Activated naive CD4-positive, alpha-beta T cell treated with anti-CD3 and anti-CD28 coated beads, Interleukin-2, amount 10 ng/mL, durations not matched to agents 7 days and 5 days (primary cell): ENCODE data around the gene DNAJC1.

Experiments
- CTCF ChIA-PET: fragments of 350-600 bp; sonication (Branson Sonifier 250); formaldehyde crosslinking; loops from one replicate; lab custom pipeline; 2021; ENCODE audit warnings: antibody characterized with exemption; lab: Charles Lee
- DNase-seq: peaks from one replicate; pipeline ENCODE4 v3.0.0-alpha.2; 2020
- H3K27ac Mint-ChIP-seq: one replicate; pipeline ENCODE4 v1.8.0; 2021; ENCODE audit warnings: mild to moderate bottlenecking, moderate library complexity, mixed read lengths
- H3K27me3 Mint-ChIP-seq: one replicate; pipeline ENCODE4 v1.8.0; 2021; ENCODE audit warnings: mild to moderate bottlenecking, mixed read lengths
- H3K36me3 Mint-ChIP-seq: one replicate; pipeline ENCODE4 v1.8.0; 2021; ENCODE audit warnings: mixed read lengths
- H3K4me1 Mint-ChIP-seq: one replicate; pipeline ENCODE4 v1.8.0; 2021; ENCODE audit warnings: mixed read lengths
- H3K4me3 Mint-ChIP-seq: one replicate; pipeline ENCODE4 v1.8.0; 2021; ENCODE audit warnings: mild to moderate bottlenecking, moderate library complexity, mixed read lengths
- H3K9me3 Mint-ChIP-seq: one replicate; pipeline ENCODE4 v1.8.0; 2021; ENCODE audit warnings: mixed read lengths

The DNAJC1 gene

GRCh38 chr10:21807180-21807579 lies 196.3 kb downstream of the DNAJC1 start:
- CTCF ChIA-PET = no interaction called here
- Mint-ChIP-seq H3K27ac (no peak overlapping the region), H3K4me3 (no peak overlapping the region)

GRCh38 chr10:21803374-21803773 lies 200.2 kb downstream of the DNAJC1 start:
- H3K4me1 Mint-ChIP-seq = peaks cover 10% of the 10 kb centered on the region
- H3K4me3 Mint-ChIP-seq = no peak overlapping the region
- no peak for DNase-seq
- CTCF ChIA-PET = no interaction called here
- no peaks in the 10 kb centered on the region for H3K27me3 Mint-ChIP-seq
- H3K9me3 Mint-ChIP-seq = peaks cover 2% of the 10 kb centered on the region
- H3K27ac Mint-ChIP-seq = no peak overlapping the region
- H3K36me3 Mint-ChIP-seq = peaks cover 15% of the 10 kb centered on the region

More at GRCh38 chr10:21807180-21807579, 196.3 kb downstream of the DNAJC1 start:
- Mint-ChIP-seq H3K9me3 (no peaks in the 10 kb centered on the region), H3K27me3 (no peaks in the 10 kb centered on the region), H3K4me1 (no peaks in the 10 kb centered on the region), H3K36me3 (no peaks in the 10 kb centered on the region)
- DNase-seq = no peak

DNA sequence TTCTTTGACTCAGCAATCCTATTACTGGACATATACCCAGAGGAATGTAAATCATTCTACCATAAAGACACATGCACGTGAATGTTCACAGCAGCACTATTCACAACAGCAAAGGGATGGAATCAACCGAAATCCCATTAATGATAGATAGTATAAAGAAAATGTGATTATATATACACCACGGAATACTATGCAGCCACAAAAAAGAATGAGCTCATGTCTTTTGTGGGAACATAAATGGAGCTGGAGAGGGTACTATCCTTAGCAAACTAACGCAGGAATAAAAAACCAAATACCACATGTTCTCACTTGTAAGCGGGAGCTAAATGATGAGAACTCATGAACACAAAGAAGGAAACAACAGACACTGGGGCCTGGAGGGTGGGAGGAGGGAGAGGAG lies 201.9 kb downstream of the DNAJC1 start:
- no peak overlapping the region for H3K4me3 Mint-ChIP-seq

GRCh38 chr10:21797984-21798765 lies 205.4 kb downstream of the DNAJC1 start:
- Mint-ChIP-seq H3K27ac (peak overlapping the region; percentile 91), H3K36me3 (peaks cover 23% of the 10 kb centered on the region), H3K4me3 (no peak overlapping the region), H3K27me3 (no peaks in the 10 kb centered on the region), H3K9me3 (peaks cover 2% of the 10 kb centered on the region), H3K4me1 (peaks cover 29% of the 10 kb centered on the region)
- peak; percentile 26 for DNase-seq
- CTCF ChIA-PET = no interaction called here

More for the DNA sequence above, 201.9 kb downstream of the DNAJC1 start:
- Mint-ChIP-seq H3K27ac (no peak overlapping the region), H3K9me3 (peaks cover 2% of the 10 kb centered on the region), H3K27me3 (no peaks in the 10 kb centered on the region), H3K36me3 (peaks cover 21% of the 10 kb centered on the region), H3K4me1 (peaks cover 27% of the 10 kb centered on the region)
- no peak for DNase-seq
- CTCF ChIA-PET = interaction anchor here (1.0 kb wide), 1 partner anchor 14 kb away, joined by 3 read pairs; no protein-coding TSS in a partner anchor

DNA sequence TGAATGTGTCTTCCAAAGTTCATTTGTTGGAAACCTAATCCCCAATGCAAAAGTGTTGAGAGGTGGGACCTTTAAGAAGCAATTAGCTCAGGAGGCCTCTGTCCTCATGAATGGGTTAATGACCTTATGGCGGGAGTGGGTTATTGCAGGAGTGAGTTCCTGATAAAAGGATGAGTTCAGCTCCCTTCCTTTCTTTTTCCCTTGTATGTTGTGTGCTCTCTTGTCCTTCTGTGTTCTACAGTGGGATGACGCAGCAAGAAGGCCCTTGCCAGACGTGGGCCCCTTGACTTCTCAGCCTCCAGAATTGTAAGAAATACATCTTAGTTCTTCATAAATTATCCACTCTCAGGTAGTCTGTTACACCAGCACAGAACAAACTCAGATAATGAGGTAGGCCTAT lies 206.0 kb downstream of the DNAJC1 start:
- H3K36me3 Mint-ChIP-seq = peaks cover 23% of the 10 kb centered on the region
- H3K4me1 Mint-ChIP-seq = peaks cover 29% of the 10 kb centered on the region
- H3K27ac Mint-ChIP-seq = peak overlapping the region; percentile 91
- peaks cover 2% of the 10 kb centered on the region for H3K9me3 Mint-ChIP-seq
- no peak overlapping the region for H3K4me3 Mint-ChIP-seq
- DNase-seq = no peak
- CTCF ChIA-PET = no interaction called here
- no peaks in the 10 kb centered on the region for H3K27me3 Mint-ChIP-seq

DNA sequence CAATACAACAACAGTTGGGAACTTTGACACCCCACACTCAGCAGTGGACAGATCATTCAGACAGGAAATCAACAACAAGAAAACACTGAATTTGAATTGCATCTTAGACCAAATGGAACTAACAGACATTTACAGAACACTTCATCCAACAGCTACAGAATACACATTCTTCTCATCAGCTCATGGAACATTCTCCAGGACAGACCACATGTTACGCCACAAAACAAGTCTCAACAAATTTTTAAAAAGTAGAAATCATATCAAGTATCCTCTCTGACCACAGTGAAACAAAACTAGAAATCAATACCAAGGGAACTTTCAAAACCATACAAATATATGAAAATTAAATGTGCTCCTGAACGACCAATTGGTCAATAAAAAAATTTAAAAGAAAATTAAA lies 212.3 kb downstream of the DNAJC1 start:
- H3K36me3 Mint-ChIP-seq = peaks cover 26% of the 10 kb centered on the region
- H3K9me3 Mint-ChIP-seq = peaks cover 14% of the 10 kb centered on the region
- no peak overlapping the region for H3K4me3 Mint-ChIP-seq
- DNase-seq = no peak
- H3K27me3 Mint-ChIP-seq = no peaks in the 10 kb centered on the region
- CTCF ChIA-PET = no interaction called here
- H3K4me1 Mint-ChIP-seq = peaks cover 21% of the 10 kb centered on the region
- H3K27ac Mint-ChIP-seq = no peak overlapping the region

DNA sequence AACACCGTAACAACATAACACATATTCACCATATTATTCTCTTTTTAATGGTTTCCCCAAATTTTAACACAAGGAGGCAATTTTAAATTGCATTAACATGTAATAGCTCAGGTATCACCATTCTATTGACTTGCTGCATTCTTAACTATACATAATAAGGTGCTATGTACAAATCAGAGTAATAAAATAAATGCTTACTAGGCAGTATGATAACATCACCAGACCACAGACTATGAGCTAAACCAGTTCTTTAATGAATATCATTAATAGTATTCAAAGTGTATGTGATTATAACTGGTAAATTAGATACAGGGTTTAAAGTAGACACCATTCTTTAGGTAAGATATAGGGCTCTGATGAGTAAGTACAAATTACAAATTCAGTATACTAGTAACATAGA lies 226.6 kb downstream of the DNAJC1 start:
- no peaks in the 10 kb centered on the region for H3K27me3 Mint-ChIP-seq
- H3K27ac Mint-ChIP-seq = no peak overlapping the region
- CTCF ChIA-PET = no interaction called here
- H3K36me3 Mint-ChIP-seq = peaks cover 28% of the 10 kb centered on the region
- H3K9me3 Mint-ChIP-seq = peaks cover 18% of the 10 kb centered on the region
- peaks cover 13% of the 10 kb centered on the region for H3K4me1 Mint-ChIP-seq
- DNase-seq = no peak
- H3K4me3 Mint-ChIP-seq = no peak overlapping the region

- DNase-seq = no peak
- no peaks in the 10 kb centered on the region for H3K27me3 Mint-ChIP-seq
- H3K9me3 Mint-ChIP-seq = peaks cover 11% of the 10 kb centered on the region
- no peak overlapping the region for H3K4me3 Mint-ChIP-seq
- H3K36me3 Mint-ChIP-seq = peaks cover 11% of the 10 kb centered on the region
- peaks cover 9% of the 10 kb centered on the region for H3K4me1 Mint-ChIP-seq
- H3K27ac Mint-ChIP-seq = no peak overlapping the region
- CTCF ChIA-PET = no interaction called here
Observed at GRCh38 chr10:21771219-21771618, 232.3 kb downstream of the DNAJC1 start.

DNA sequence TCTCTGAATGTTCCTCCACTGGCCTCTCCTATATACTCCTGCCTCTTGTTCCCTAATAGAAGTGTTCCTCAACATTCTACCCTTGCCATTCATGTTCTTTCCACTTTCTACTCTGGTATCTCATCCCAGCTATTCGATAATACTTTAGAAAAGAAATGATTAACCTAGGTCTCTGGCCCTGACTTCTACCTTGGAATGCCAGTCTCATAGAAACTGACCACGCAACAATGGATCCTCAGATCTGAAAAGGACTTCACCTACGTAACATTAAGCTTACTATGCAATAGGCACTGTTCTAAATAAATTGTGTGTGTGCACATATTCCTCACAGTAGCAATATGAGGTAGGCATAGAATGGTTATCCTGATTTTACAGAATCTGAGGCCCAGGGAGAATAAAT lies 234.5 kb downstream of the DNAJC1 start:
- Mint-ChIP-seq H3K36me3 (peaks cover 12% of the 10 kb centered on the region), H3K27ac (no peak overlapping the region), H3K4me3 (no peak overlapping the region), H3K9me3 (peaks cover 10% of the 10 kb centered on the region), H3K4me1 (peaks cover 24% of the 10 kb centered on the region), H3K27me3 (no peaks in the 10 kb centered on the region)
- CTCF ChIA-PET = no interaction called here
- DNase-seq = no peak

- H3K36me3 Mint-ChIP-seq = peaks cover 11% of the 10 kb centered on the region
Observed at GRCh38 chr10:21764466-21765189, 238.9 kb downstream of the DNAJC1 start.

DNA sequence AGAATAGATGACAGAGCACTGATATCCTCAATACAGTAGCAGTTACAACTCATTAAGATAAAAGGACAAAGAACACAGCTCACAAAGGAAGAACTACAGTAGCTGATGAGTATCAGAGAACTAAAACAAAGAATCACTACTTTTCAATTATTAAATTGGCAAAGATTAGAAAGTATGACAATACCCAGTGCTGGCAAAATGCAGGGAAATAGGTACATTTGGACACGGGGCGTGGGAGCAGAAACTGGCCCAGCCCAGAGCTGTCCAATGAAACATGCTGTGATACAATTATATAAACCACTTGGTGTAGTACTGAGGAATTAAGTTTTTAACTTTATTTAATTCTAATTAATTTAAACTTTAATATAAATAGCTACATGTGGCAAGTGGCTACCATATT lies 243.2 kb downstream of the DNAJC1 start:
- no peaks in the 10 kb centered on the region for H3K27me3 Mint-ChIP-seq
- H3K9me3 Mint-ChIP-seq = no peaks in the 10 kb centered on the region
- CTCF ChIA-PET = no interaction called here
- peaks cover 17% of the 10 kb centered on the region for H3K4me1 Mint-ChIP-seq
- H3K4me3 Mint-ChIP-seq = no peak overlapping the region
- H3K36me3 Mint-ChIP-seq = peaks cover 10% of the 10 kb centered on the region
- no peak for DNase-seq
- H3K27ac Mint-ChIP-seq = no peak overlapping the region

More at GRCh38 chr10:21764466-21765189, 238.9 kb downstream of the DNAJC1 start:
- DNase-seq = peak; percentile 60
- Mint-ChIP-seq H3K27me3 (no peaks in the 10 kb centered on the region), H3K9me3 (no peaks in the 10 kb centered on the region), H3K4me1 (peaks cover 23% of the 10 kb centered on the region), H3K27ac (peak overlapping the region; percentile 80), H3K4me3 (peak overlapping the region; percentile 0)
- CTCF ChIA-PET = interaction anchor here (0.6 kb wide), 1 partner anchor 43 kb away, joined by 3 read pairs; no protein-coding TSS in a partner anchor

DNA sequence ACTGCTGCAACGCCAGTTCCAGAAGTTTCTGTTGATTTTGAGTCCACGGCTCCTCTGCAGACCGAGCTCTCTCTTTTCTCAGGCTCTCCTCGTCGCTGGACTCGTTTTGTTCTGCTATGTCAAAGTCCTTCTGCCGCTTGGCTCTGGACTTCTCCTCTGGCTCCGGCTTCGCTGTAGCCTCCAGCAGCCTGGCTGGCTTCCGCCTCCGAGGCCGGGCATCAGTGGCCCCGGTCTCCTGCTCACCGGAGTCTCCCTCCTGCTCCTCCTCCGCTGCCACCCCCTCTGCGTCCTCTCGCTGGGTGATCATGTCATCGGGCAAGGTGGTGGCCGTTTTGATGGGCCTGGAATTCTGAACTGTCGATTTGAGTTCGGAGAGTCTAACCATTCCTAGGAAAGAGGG lies 244.3 kb downstream of the DNAJC1 start:
- no peak for DNase-seq
- Mint-ChIP-seq H3K4me3 (no peak overlapping the region), H3K9me3 (no peaks in the 10 kb centered on the region), H3K4me1 (peaks cover 9% of the 10 kb centered on the region), H3K36me3 (peaks cover 8% of the 10 kb centered on the region), H3K27me3 (no peaks in the 10 kb centered on the region), H3K27ac (no peak overlapping the region)
- CTCF ChIA-PET = no interaction called here

DNA sequence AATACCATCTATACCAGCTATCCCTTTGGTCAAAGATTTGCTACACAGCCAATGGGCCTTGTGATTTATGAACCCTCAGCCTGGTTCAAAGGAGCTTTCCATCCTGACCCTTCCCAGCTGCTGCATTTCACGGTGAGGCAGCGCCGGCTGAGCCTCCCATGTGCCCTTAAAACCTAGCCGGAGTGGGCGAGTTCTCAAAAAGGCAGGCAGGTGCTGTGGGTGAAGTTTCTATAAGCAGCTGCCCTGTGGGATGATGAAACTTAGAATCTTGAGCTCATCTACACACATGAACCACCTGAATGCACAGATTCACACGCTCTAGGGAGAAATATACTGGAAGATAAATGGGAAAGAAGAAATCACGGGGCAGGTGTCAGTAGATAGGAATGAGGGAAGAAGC lies 244.8 kb downstream of the DNAJC1 start:
- no peak for DNase-seq
- H3K9me3 Mint-ChIP-seq = no peaks in the 10 kb centered on the region
- H3K4me3 Mint-ChIP-seq = no peak overlapping the region
- peaks cover 5% of the 10 kb centered on the region for H3K36me3 Mint-ChIP-seq
- H3K4me1 Mint-ChIP-seq = peaks cover 4% of the 10 kb centered on the region
- no peak overlapping the region for H3K27ac Mint-ChIP-seq
- H3K27me3 Mint-ChIP-seq = no peaks in the 10 kb centered on the region
- CTCF ChIA-PET = no interaction called here

GRCh38 chr10:21758239-21758638 lies 245.3 kb downstream of the DNAJC1 start:
- Mint-ChIP-seq H3K4me1 (peaks cover under 1% of the 10 kb centered on the region), H3K27ac (no peak overlapping the region), H3K9me3 (no peaks in the 10 kb centered on the region), H3K4me3 (no peak overlapping the region), H3K27me3 (no peaks in the 10 kb centered on the region), H3K36me3 (peaks cover 2% of the 10 kb centered on the region)
- CTCF ChIA-PET = interaction anchor here (1.3 kb wide), 1 partner anchor 26 kb away, joined by 4 read pairs; no protein-coding TSS in a partner anchor
- no peak for DNase-seq
